GM10266 (cell line): ENCODE measurements around the gene SLC9A8.
"Not testable (repeated sequence)": the region's sequence is repeated elsewhere in the genome, so short reads cannot be mapped to it uniquely, and the experiment has no call there.

Experiments
- DNase-seq: peaks from one replicate; pipeline ENCODE4 v3.0.0; 2012; ENCODE audit errors: extremely low spot score
- TF ChIP-seq, protein P1 (sequence below): IDR thresholded peaks from 2 replicates; pipeline ENCODE4 v1.5.1; 2012; ENCODE audit warnings: mild to moderate bottlenecking, low read depth; ENCODE audit not compliant: control insufficient read depth, insufficient read depth; ENCODE audit errors: missing control alignments

The SLC9A8 gene

DNA sequence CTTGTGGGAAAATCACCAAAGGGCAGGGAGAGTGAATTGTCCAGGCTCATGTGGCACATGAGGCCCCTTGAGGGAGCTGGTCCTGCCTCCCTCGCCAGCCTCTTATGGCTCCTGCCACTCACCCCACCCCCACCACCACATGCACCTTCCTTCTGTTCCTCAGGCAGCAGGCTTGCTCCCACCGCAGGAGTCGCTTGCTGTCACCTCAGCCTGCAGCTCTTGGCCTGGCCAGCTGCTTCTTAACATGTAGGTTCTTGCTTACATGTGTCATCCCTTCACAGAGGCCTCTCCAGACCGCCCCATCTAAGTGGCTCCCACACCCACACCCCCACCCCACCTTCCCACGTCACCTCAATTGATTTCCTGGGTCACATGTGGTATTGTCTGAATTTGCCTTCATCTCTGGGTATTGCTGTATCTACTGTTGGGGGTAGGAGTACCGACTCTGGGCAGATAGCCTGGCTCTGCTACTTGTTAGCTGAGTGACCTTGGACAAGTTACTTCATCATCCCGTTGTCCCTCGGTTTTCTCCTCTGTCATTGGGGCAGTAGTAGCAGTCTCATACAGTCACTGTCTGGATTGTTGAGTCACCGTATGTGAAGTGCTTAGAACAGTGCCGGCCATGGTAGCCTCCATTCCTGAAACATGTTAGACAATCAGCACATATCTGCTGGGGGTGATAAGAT is 41.7 kb downstream of the SLC9A8 start:
- DNase-seq, result no peak
- TF ChIP-seq, protein P1, sequence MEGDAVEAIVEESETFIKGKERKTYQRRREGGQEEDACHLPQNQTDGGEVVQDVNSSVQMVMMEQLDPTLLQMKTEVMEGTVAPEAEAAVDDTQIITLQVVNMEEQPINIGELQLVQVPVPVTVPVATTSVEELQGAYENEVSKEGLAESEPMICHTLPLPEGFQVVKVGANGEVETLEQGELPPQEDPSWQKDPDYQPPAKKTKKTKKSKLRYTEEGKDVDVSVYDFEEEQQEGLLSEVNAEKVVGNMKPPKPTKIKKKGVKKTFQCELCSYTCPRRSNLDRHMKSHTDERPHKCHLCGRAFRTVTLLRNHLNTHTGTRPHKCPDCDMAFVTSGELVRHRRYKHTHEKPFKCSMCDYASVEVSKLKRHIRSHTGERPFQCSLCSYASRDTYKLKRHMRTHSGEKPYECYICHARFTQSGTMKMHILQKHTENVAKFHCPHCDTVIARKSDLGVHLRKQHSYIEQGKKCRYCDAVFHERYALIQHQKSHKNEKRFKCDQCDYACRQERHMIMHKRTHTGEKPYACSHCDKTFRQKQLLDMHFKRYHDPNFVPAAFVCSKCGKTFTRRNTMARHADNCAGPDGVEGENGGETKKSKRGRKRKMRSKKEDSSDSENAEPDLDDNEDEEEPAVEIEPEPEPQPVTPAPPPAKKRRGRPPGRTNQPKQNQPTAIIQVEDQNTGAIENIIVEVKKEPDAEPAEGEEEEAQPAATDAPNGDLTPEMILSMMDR, result no peak

DNA sequence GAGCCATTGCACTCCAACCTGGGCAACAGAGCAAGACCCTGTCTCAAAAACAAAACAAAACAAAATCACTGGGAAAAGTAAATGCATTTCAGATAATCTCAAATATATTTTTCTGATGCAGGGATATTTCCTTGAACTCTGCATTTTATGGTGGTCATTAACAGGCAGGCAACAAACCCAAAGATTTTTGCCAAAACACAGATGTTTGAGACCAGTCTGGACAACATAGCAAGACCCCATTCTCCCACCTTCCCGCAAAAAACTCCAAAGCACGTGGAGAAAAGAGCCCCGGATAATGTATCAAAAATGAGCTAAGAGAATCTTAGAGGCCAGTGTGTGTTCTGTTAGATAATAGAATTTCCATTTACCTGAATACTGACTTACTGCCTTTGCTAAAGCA is 44.3 kb downstream of the SLC9A8 start:
- DNase-seq, result no peak
- TF ChIP-seq, protein P1, result no peak

DNA sequence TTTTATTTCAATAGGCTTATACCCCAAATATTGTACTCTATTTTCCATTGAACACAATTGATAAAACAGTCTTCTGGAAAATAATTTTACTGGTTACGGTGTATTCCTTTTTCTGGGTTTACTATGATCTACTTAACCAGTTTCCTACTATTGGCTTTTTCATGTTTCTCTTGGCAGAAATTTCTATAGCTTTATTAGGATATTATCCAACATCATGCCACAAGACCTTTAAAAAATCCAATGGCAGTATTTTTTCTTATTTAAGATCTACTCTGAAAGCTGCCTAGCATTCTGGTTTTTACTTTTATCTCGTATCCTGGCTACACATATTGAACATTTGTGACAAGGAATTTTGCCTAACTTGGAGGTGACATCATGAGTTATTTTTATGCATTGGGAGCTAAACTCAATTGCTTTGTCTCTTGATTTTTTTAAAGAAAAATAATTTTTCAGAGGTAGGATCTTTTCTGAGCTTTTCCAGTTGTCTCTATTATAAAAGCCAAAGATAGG is 45.5 kb downstream of the SLC9A8 start:
- TF ChIP-seq, protein P1, result no peak
- DNase-seq, result no peak

DNA sequence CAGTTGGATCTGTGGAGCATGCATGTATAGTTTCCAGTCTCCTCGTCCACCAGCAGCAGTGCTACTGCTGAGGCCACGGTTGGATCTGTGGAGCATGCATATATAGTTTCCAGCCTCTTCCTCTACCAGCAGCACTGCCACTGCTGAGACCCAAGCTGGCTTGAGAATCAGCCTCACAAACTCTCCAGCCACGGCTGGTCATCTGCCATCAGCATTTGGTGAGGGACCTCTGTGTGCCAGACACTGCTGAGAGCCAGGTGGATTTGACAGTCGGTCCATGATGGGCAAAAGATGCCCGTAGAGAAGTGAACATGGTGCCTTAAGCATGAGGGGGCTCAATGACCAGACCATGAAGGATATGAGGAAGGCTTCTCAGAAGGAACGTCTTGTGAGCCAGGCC is 46.4 kb downstream of the SLC9A8 start:
- TF ChIP-seq, protein P1, result no peak
- DNase-seq, result no peak

DNA sequence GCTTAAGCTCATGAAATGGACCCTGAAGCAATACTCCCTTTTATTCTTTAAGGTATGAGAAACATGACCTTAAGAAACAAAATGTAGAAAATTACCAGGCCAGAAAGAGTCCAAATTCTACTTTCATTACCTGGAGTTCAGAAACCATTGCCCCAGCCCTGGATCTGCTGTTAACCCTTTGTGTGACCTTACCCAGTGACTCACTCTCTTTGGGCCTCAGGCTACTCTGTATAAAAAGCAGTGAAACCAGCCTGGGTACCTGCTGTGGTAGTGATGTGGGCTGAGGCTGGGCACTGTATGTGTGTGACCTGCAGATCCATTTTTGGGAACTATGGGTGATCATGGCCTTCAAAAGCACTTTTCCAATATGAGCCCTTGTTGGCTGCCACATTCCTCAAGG is 47.2 kb downstream of the SLC9A8 start:
- no peak for DNase-seq
- TF ChIP-seq, protein P1, result no peak

DNA sequence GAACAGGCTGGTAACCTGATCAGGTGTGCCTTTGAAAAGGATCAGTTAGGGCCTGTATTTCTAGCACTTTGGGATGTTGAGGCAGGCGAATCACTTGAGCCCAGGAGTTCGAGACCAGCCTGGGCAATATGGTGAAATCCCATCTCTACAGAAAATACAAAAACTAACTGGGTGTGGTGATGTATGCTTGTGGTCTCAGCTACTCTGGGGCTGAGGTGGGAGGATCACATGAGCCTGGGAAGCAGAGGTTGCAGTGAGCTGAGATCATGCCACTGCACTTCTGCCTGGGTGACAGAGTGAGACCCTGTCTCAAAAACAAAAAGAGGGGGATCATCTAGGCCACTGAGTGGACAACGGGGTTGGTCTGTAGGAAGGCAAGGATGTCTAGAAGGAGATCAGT is 48.6 kb downstream of the SLC9A8 start:
- not testable (repeated sequence) for DNase-seq

DNA sequence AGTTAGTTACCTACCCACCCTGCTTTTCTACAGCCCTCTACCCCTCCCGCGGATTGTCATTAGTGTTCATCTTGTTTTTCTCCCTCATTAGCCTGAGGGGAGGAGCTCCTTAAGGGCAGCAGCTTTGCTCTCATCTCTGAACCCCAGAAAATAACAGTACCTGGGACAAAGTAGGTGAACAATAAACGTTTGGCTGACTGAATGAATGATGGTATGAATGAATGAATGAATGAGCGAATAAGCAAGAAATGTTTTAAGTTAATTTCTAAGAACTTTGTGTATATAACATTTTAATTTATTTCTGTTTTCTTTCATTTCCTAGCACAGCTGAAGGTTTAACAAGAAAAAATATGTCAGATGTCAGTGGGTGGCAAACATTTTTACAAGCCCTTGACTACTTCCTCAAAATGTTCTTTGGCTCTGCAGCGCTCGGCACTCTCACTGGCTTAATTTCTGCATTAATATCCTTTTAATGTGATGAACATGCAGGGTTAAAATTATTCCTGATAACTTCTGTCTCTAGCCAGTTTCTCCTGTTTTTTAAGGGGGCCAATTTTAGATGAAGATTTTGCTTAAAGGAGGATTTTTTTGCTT is 50.1 kb downstream of the SLC9A8 start:
- no peak for DNase-seq
- TF ChIP-seq, protein P1, result no peak
